CD4-positive, alpha-beta T cell treated with Interleukin-21 for 1 hour (primary cell): ENCODE measurements around the gene NTN1.
"Not testable (repeated sequence)": the region's sequence is repeated elsewhere in the genome, so short reads cannot be mapped to it uniquely, and the experiment has no call there.

Experiments
- DNase-seq: peaks from one replicate; pipeline ENCODE4 v3.0.0-alpha.2; 2020

The NTN1 gene

DNA sequence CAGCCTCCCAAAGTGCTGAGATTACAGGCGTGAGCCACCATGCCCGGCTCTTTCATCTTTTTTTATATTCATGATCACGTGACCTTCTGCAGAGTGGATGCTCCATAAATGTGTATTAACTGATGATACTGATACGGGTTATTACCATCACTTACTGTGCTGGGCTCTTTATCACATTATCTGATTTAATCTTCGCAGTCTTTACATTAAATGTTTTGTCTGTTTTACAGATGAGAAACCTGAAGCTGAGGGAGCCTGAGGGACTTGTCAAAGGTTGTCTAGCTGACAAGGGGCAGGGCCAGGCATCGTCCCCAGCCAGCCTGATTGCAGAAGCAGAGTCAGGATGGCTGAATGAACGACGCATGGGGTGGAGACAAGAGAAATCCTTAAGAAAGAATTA is 104.4 kb downstream of the NTN1 start:
- no peak for DNase-seq

GRCh38 chr17:9127340-9127739 is 106.0 kb downstream of the NTN1 start:
- no peak for DNase-seq

- no peak for DNase-seq
These were observed 110.1 kb downstream of the NTN1 start for GRCh38 chr17:9131371-9131770.

- no peak for DNase-seq
These were observed 111.0 kb downstream of the NTN1 start for GRCh38 chr17:9132291-9132690.

GRCh38 chr17:9132944-9133610 is 111.8 kb downstream of the NTN1 start:
- no peak for DNase-seq

GRCh38 chr17:9138161-9138717 is 116.9 kb downstream of the NTN1 start:
- no peak for DNase-seq

GRCh38 chr17:9139695-9140094 is 118.4 kb downstream of the NTN1 start:
- no peak for DNase-seq

GRCh38 chr17:9140550-9141424 is 119.5 kb downstream of the NTN1 start:
- DNase-seq = no peak

GRCh38 chr17:9141425-9141753 is 120.1 kb downstream of the NTN1 start:
- DNase-seq = no peak

DNA sequence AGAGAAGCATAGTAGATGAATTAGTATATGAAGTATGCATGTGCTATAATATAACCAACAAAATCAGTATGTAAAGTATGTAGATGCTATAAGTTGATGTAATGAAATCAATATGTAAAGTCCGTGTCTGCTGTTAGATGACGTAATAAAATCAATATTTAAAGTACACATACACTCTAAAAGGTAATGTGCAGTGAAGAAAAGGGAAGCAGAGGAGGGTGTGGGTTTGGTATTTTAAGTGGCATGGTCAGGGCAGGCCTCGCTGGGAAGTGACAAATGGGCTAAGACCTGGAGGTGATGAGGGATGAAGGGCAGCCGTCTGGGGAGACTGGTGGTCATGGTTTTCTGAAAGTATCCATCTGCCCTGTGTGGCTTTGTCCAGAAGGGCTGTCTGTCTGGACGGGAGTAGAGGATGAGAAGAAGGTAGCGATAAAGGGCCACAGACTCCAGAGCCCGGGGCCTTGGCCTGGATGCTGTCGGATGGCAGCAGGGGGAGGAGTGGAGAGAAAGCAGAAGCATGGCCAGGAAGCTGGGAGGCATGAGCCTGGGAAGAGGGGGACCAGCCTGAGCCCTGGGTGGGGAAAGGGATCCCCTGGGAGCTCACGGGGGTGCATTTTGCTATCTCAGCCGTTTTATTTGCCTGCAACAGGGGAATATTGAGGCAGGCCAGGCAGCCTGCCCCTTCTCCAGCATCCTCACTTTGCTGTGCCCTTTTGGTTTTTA is 121.6 kb downstream of the NTN1 start:
- DNase-seq = no peak

DNA sequence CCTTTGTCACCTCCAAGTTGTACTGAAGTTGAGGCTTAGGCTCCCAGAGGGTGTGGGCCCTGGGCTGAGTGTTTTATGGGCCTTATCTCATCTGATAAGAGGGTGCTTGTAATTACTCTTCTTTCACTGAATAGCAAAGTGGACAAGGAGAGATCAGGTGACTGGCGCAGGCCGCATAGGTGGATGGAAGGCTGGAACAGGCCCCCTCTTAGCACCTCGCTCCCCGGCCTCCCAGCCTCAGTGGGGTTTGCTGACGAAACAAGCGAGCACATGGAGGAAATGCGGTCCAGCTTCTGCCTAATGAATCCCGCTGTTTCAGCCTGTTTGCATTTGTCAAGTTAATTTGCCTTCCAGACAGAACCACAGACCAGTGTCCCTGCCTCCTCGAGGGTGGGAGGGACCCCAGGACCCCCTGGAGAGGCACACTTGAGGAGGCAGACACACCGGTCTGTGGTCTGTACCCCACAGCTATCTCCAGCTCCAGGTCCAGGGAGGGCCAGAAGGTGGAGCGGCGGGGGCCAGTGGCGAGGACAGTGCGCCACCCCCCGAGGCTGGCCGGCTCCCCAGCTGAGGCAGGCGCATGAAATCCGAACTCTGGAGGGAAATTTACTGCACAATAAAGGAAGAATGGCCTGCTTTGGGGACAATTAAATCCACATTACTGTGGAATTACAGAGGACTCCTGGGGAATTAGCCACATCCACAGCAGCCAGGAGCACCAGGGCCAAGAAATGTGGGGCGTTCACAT is 123.4 kb downstream of the NTN1 start:
- no peak for DNase-seq

DNA sequence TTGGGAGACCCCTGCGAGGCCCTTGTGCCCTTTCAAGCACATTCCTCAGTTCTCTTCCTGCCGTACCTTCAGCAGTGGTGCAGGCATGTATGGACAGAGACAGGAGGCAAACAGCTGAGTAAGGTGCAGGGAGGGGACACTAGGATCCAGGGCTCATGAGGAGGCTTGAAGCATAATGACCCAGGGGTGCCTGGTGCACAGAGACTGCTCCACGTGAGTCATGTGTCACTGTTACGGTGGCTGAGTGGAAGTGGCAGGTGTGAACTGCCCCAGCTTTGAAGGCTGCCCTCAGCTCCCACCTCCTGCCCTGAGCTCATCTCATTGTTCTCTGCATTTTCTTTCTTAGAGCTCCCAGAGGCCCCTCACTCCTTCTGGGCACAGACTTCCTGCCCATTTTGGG is 124.8 kb downstream of the NTN1 start:
- no peak for DNase-seq

DNA sequence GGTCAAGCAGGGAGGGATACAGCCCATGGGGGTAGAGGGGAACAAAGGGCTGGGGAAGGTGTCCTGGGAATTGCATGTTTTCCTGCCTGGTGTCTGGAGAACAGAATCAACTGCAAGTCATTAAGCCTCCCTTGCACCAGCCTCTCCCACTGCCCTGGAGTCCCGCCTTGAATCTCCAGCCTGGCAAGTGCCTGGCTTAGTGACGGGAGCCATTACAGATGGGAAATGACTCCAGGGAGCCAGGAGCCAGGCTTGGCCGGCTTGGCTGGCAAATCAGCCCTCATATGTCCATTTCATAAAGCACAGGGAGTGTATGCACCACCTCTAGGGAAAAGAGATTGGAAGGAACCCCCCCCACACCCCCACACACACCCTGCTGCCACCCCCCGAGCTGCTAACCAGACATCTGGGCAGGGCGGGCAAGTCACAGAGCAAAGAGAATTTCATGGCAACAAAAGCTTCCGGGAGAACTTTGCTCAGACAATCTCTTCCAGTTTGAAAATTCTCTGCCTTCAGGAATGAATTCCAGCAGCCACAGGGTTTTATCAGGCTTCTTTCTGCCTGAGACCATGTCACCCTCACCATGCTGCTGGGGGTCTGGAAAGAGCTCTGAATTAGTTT is 127.7 kb downstream of the NTN1 start:
- DNase-seq = no peak

DNA sequence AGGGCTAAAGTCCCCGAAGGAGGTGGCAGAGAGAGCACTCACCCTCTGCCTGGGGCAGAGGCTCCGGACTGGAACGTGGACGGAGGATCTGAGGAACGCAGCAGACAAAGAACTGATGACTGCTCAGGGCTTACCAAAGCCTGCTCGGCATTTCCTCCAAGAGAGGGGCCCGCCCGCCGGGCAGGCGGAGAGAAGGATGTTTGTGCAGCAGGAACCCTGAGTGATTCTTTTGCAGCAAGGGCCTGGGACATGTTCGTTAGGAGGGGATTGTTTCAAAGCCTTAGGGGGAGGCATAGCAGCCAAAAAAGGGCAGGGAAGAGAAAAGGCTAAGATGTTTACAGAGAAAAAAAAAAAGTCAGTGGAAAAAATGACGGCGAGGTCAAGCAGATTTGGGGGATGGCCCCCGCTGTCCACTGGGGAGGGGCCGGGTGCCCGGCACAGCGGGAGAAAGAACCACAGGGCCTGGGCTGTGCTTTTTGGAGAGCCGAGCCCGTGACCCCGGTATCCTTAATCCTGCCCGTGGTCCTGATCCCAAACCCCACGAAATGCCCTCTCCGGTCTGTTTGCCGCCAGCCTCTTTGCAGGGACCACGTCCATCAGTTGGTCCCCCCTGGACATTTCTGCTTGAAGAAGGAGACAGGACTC is 129.3 kb downstream of the NTN1 start:
- no peak for DNase-seq

DNA sequence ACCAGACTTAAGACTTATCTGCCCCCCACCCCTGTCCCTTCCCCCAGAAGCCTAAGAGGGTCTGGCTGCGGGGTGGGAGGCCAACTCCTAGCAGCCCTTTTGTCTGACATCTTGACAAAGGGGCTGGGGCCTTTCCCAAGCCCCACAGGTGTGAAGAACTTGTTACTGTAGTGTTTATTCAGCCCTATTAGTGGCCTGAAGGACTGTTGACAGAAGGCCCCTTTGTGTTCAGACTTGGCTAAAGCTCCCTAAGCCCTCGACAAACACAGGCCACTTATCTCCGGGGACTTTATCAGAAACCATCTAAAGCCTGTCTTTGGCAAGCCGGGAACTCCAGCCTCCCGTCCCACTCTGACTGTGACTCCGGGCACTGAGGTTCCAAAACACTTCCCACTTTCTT is 129.8 kb downstream of the NTN1 start:
- DNase-seq = no peak

DNA sequence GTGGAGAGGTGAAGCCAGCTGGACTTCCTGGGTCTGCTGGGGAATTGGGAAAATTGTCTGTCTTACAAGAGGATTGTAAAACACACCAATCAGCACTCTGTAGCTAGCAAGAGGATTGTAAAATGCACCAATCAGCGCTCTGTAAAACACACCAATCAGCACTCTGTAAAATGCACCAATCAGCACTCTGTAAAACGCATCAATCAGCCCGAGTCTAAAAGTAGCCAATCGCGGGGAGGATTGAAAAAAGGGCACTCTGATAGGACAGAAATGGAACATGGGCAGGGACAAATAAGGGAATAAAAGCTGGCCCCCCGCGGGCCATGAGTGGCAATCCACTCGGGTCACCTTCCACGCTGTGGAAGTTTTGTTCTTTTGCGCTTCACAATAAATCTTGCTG is 130.4 kb downstream of the NTN1 start:
- not testable (repeated sequence) for DNase-seq

- no peak for DNase-seq
These were observed 137.5 kb downstream of the NTN1 start for GRCh38 chr17:9158544-9159452.

DNA sequence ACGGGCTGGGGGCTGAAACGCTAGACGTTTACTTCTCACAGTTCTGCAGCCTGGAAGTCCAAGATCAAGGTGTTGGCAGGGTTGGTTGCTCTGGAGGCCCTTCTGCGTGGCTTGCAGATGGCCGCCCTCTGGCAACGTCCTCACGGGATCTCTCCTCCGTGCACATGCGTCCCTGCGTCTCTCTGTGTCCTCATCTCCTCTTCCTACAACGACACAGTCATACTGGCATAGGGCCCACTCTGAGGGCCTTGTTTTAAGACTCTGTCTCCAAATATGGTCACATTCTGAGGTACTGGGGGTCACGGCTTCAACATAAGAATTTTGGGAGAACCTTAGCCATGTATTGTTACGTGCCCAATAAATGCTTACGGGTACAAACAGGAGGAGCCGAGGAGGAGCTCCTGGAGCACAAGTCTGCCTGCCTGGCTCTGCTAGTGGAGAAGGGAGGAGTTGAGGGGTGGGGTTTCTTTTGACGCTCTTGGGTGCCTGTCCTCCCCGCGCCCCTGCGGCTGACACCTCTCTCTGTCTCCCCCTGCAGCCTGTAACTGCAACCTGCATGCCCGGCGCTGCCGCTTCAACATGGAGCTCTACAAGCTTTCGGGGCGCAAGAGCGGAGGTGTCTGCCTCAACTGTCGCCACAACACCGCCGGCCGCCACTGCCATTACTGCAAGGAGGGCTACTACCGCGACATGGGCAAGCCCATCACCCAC is 141.1 kb downstream of the NTN1 start:
- no peak for DNase-seq

GRCh38 chr17:9166788-9167187 is 145.5 kb downstream of the NTN1 start:
- DNase-seq = no peak

DNA sequence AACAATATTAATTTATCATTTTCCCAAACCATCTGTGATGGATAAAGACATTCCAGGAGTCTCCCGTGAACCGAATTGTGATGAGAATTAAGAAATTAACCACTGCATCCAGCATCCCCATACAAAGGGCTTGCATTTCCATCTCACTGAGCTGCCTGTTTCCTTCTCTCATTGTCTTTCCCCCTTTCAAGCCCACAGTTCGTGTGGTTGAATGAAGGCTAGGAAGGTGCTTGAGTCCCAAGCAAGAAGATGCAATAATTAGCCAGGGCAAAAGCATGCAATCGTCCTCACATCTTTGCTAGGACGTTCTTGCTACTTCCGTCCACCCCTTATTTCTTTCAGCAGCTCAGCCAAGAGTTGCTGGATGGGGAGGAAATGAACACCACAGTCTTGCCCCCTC is 146.1 kb downstream of the NTN1 start:
- DNase-seq = no peak
